ENCODE data around the gene ELAC1. TPM values are rescaled to one million over a fixed set of nuclear protein-coding genes. Genes with fewer than 3 reads are reported as not detected.
"Not testable (repeated sequence)": the region's sequence is repeated elsewhere in the genome, so short reads cannot be mapped to it uniquely, and the experiment has no call there.

ELAC1 gene
- total RNA-seq, 1 donor from 2014 or later: 15.5 TPM

GRCh38 chr18:50992351-50992762 is 24.5 kb downstream of the ELAC1 start:
- no peaks in the 10 kb centered on the region for H3K4me1 ChIP-seq
- no peaks in the 10 kb centered on the region for H3K27me3 ChIP-seq
- H3K36me3 ChIP-seq: no peaks in the 10 kb centered on the region
- TF ChIP-seq POLR2AphosphoS5 (IDR thresholded peaks at IDR 0.05; ENCODE audit: insufficient read depth in 1 of 2, low read depth in 1 of 2): no peak
- no peak for TF ChIP-seq CTCF (IDR thresholded peaks at IDR 0.05)
- TF ChIP-seq POLR2A (IDR thresholded peaks at IDR 0.05): no peak
- H3K4me3 ChIP-seq: no peak overlapping the region
- no peak for DNase-seq (ENCODE audit: extremely low spot score in 2 of 2)
- no peaks in the 10 kb centered on the region for H3K9me3 ChIP-seq
- intact Hi-C loops (cut with DNase I): no loop called here
- no peak overlapping the region for H3K27ac ChIP-seq

GRCh38 chr18:50994031-50994430 is 26.2 kb downstream of the ELAC1 start:
- H3K4me1 ChIP-seq: no peaks in the 10 kb centered on the region
- intact Hi-C loops (cut with DNase I): no loop called here
- TF ChIP-seq POLR2A (IDR thresholded peaks at IDR 0.05) (no peak), POLR2AphosphoS5 (IDR thresholded peaks at IDR 0.05; ENCODE audit: insufficient read depth in 1 of 2, low read depth in 1 of 2) (no peak), CTCF (IDR thresholded peaks at IDR 0.05) (no peak)
- H3K36me3 ChIP-seq: no peaks in the 10 kb centered on the region
- no peak for DNase-seq (ENCODE audit: extremely low spot score in 2 of 2)
- no peaks in the 10 kb centered on the region for H3K27me3 ChIP-seq
- no peak overlapping the region for H3K27ac ChIP-seq
- H3K4me3 ChIP-seq: no peak overlapping the region
- H3K9me3 ChIP-seq: no peaks in the 10 kb centered on the region

GRCh38 chr18:51003174-51003573 is 35.3 kb downstream of the ELAC1 start:
- H3K4me1 ChIP-seq; H3K4me3 ChIP-seq; H3K9me3 ChIP-seq; H3K27me3 ChIP-seq; DNase-seq (ENCODE audit: extremely low spot score in 2 of 2); H3K36me3 ChIP-seq; H3K27ac ChIP-seq; intact Hi-C loops (cut with DNase I): not testable (repeated sequence)

GRCh38 chr18:51006061-51006818 is 38.4 kb downstream of the ELAC1 start:
- Histone ChIP-seq H3K4me3 (no peak overlapping the region), H3K36me3 (no peaks in the 10 kb centered on the region), H3K9me3 (no peaks in the 10 kb centered on the region), H3K27me3 (no peaks in the 10 kb centered on the region), H3K4me1 (no peaks in the 10 kb centered on the region), H3K27ac (no peak overlapping the region)
- no peak for DNase-seq (ENCODE audit: extremely low spot score in 2 of 2)
- TF ChIP-seq POLR2A (IDR thresholded peaks at IDR 0.05): no peak
- TF ChIP-seq POLR2AphosphoS5 (IDR thresholded peaks at IDR 0.05; ENCODE audit: insufficient read depth in 1 of 2, low read depth in 1 of 2): no peak
- no peak for TF ChIP-seq CTCF (IDR thresholded peaks at IDR 0.05)
- intact Hi-C loops (cut with DNase I): no loop called here

- Histone ChIP-seq H3K27me3 (no peaks in the 10 kb centered on the region), H3K36me3 (no peaks in the 10 kb centered on the region), H3K27ac (no peak overlapping the region), H3K4me1 (no peaks in the 10 kb centered on the region), H3K4me3 (no peak overlapping the region), H3K9me3 (no peaks in the 10 kb centered on the region)
- intact Hi-C loops (cut with DNase I): no loop called here
- no peak for DNase-seq (ENCODE audit: extremely low spot score in 2 of 2)
- TF ChIP-seq CTCF (IDR thresholded peaks at IDR 0.05) (no peak), POLR2AphosphoS5 (IDR thresholded peaks at IDR 0.05; ENCODE audit: insufficient read depth in 1 of 2, low read depth in 1 of 2) (no peak), POLR2A (IDR thresholded peaks at IDR 0.05) (no peak)
Observed at GRCh38 chr18:51006948-51007789, 39.3 kb downstream of the ELAC1 start.
